ENCODE data around the gene LILRB1. TPM values are rescaled to one million over a fixed set of nuclear protein-coding genes. Genes with fewer than 3 reads are reported as not detected.

LILRB1 gene
- total and polyA plus RNA-seq, 9 of the 15 experiments (the other 6 are each of a cell fraction or from before 2014, with no cell fraction given) = not detected

- no peaks in the 10 kb centered on the region for H3K9me3 ChIP-seq (replicated peaks; ENCODE audit: control insufficient read depth, insufficient read depth, low read depth, low read length)
- POLR2A ChIA-PET = no interaction called here
- no peaks in the 10 kb centered on the region for H3K79me2 ChIP-seq (ENCODE audit: control insufficient read depth, insufficient read depth, low read length)
- H4K20me1 ChIP-seq (replicated peaks; ENCODE audit: control insufficient read depth, insufficient read depth, low read length) = no peaks in the 10 kb centered on the region; the same call in none of the 2 replicates
- no peak overlapping the region for H3K9ac ChIP-seq (ENCODE audit: insufficient read depth in 1 of 2, low read depth in 2 of 2, low read length in 2 of 2)
- in situ Hi-C loops (cut with MboI) (no loop called here), intact Hi-C loops (cut with micrococcal nuclease) (no loop called here)
- FAIRE-seq (no peak), DNase-seq (ENCODE audit: extremely low read depth in 1 of 4, low spot score in 3 of 4) (no peak), ATAC-seq (no peak)
- BruUV-seq (replicated peaks) = no TSS peak
- no peaks in the 10 kb centered on the region for H3K36me3 ChIP-seq (ENCODE audit: control insufficient read depth, insufficient read depth, low read length)
- 2% methylated on average over 15 of the region's 15 CpGs for WGBS (ENCODE audit: insufficient coverage, low coverage, missing lambda C conversion rate)
- peaks cover 16 to 34% of the 10 kb centered on the region in 2 experiments; a peak in 4 of 5 replicates for H3K27me3 ChIP-seq (ENCODE audit: control insufficient read depth in 2 of 2, insufficient read depth in 2 of 2, low read length in 2 of 2)
- H3K4me1 ChIP-seq (replicated peaks in 1 of 2; ENCODE audit: control insufficient read depth in 2 of 2, insufficient read depth in 2 of 2, low read length in 2 of 2) = no peaks in the 10 kb centered on the region
- H3K4me3 ChIP-seq = no peak overlapping the region
- no peak overlapping the region for H3K4me2 ChIP-seq (ENCODE audit: insufficient read depth, low read length)
- no peaks in the 10 kb centered on the region for H3K9me1 ChIP-seq (ENCODE audit: control insufficient read depth, insufficient read depth, low read length)
- CTCF ChIA-PET (ENCODE audit: low intra/inter-chr PET ratio) = no interaction called here
- H3K27ac ChIP-seq (ENCODE audit: extremely low read depth, low read depth, low read length) = no peak overlapping the region
- no peak overlapping the region for H2AFZ ChIP-seq (ENCODE audit: low read depth, low read length)
- TF ChIP-seq NBN (IDR thresholded peaks at IDR 0.05; ENCODE audit: low read depth) = no peak
- no peak for TF ChIP-seq SMARCA5 (IDR thresholded peaks at IDR 0.05)
- no peak for TF ChIP-seq EP300 (IDR thresholded peaks at IDR 0.05; ENCODE audit: low read length)
- TF ChIP-seq ZNF184 (CRISPR knock-in tag; IDR thresholded peaks at IDR 0.05) = no peak
- no peak for TF ChIP-seq CCAR2 (IDR thresholded peaks at IDR 0.05; ENCODE audit: low read depth, low read length)
- TF ChIP-seq ZNF695 (CRISPR knock-in tag; IDR thresholded peaks at IDR 0.05) = no peak
- TF ChIP-seq ZNF174 (CRISPR knock-in tag; IDR thresholded peaks at IDR 0.05) = no peak
- no peak for TF ChIP-seq TAF1 (IDR thresholded peaks at IDR 0.05; ENCODE audit: control insufficient read depth, extremely low read depth, insufficient read depth, low read length, severe bottlenecking)
- TF ChIP-seq RBFOX2 (IDR thresholded peaks at IDR 0.05; ENCODE audit: low read depth, low read length) = no peak
- TF ChIP-seq CCNT2 (IDR thresholded peaks at IDR 0.05; ENCODE audit: borderline replicate concordance, extremely low read depth, insufficient read length, low read depth, low read length) = no peak
- TF ChIP-seq GATA2 (CRISPR knock-in tag; IDR thresholded peaks at IDR 0.05) = no peak
- TF ChIP-seq ERF (CRISPR knock-in tag; IDR thresholded peaks at IDR 0.05) = no peak
- TF ChIP-seq PTRF (tag; IDR thresholded peaks at IDR 0.05) = no peak
- no peak for TF ChIP-seq ELK1 (CRISPR knock-in tag; IDR thresholded peaks at IDR 0.05)
- TF ChIP-seq ESRRA (IDR thresholded peaks at IDR 0.05; ENCODE audit: borderline replicate concordance, low read depth) = no peak
- no peak for TF ChIP-seq PCBP2 (IDR thresholded peaks at IDR 0.05; ENCODE audit: low read depth, low read length, poor library complexity, severe bottlenecking)
- TF ChIP-seq KLF10 (CRISPR knock-in tag; IDR thresholded peaks at IDR 0.05) = no peak
- TF ChIP-seq ZBTB8A (IDR thresholded peaks at IDR 0.05; ENCODE audit: partially characterized antibody) = no peak
Measured at GRCh38 chr19:54608792-54609191, 21.5 kb upstream of the LILRB1 start.
